GM20431 (cell line): Measurements from ENCODE around the gene KTN1.

Experiments used
- in situ Hi-C: fragments of 300-500 bp; cut with MseI, MboI; formaldehyde crosslinking; loops from one replicate; pipeline ENCODE4 v1.15.0; 2020; ENCODE audit warnings: low sequenced_read_pairs; ENCODE audit not compliant: unreplicated experiment

The KTN1 gene

DNA sequence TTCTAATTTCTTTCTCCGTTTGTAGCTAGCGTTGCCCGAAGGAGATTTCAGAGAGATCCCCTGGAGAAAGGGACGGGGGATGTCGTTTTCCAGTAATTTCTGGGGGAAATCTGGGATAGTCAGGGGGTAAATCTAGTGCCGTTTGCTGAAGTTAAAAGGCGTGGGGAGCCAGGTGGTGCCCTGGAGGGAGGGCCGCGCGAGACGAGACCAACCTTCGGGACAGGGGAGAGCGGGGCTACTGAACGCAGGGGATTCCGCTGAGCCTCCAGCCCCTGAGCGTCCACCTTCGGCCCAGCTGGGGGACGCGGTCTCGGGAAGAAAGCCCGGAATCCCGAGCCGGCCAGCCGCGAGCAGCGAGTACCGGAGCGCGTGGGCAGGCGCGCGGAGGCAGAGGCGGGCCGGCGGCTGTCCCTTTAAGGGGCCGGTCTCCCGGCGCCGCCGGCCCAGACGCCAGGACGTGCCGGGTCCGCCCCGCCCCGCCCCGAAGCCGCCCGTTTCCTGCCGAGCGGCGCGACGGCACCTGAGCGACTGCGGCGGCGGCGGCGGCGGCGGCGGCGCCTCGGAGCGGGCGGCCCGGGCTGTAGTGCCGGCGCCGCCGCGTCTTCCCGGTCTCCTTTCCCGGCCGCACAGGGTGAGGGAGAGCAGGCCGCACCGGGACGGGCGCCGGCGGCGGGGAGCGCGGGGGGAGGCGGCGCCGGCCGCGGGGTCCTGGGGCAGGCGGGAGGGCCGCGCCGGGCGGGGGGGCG is at the start of gene KTN1:
Gene KTN1, plus strand, starts transcription at position 484 of the 746 bp plus-strand sequence. CDS start 31,842 bp downstream, outside the sequence.
- in situ Hi-C loops, result no loop called here

GRCh38 chr14:55530464-55530863 is 49.5 kb upstream of the KTN1 start:
- in situ Hi-C loops, result no loop called here

- in situ Hi-C loops, result no loop called here
Measured at GRCh38 chr14:55532645-55533344, 47.2 kb upstream of the KTN1 start.

- in situ Hi-C loops, result no loop called here
Measured at GRCh38 chr14:55533960-55534359, 46.0 kb upstream of the KTN1 start.

DNA sequence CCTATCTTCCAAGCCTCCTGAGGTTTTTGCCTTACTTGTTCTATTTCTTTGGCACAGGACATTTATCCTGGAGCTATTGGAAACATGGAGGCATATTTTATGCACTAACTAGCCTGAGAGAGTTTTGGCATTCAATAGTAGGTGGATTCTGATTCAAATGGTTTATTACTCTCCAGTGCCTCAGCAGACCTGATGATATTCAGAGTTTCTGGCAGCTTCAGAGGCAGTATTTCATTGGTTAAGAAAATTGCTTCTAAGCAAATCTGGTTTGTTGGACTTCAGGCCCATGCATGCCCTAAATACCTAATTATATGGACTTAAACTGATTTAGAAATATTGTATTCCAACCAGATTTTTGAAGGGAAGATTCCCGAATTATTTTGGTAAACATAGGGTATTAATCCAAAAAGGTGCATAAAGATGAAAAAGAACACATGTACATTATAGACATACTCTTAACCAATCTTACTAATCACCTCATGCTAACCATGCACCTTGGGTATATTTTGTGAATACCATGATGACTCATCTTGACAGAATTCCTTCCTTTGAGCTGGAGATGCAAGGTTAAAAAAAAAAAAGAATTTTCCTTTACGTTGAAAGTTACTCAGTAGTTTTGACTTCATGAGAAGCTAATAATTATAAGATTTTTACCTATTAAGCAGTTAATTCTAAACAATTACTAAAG is 44.3 kb upstream of the KTN1 start:
- in situ Hi-C loops, result no loop called here

DNA sequence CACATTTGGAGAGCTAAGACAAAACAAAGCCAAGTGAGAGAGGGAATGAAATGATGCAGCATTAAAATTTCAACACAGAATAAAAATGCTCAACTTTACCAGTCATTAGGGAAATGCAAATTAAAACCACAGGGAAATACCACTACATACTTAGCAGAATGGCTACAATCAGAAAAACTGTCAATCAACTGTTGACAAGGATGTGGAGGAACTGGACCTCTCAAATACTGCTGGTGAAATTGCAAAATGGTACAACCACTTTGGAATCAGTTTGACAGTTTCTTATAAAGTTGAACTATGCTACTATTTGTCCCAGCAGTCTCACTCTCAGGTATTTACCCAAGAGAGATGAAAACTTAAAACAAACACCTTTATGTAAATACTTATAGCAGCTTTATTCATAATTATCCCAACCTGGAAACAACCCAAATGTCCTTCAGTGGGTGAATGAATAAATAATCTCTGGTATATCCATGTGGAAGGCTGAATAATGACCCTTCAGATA is 43.8 kb upstream of the KTN1 start:
- in situ Hi-C loops, result no loop called here

GRCh38 chr14:55537782-55538181 is 42.2 kb upstream of the KTN1 start:
- in situ Hi-C loops, result no loop called here

DNA sequence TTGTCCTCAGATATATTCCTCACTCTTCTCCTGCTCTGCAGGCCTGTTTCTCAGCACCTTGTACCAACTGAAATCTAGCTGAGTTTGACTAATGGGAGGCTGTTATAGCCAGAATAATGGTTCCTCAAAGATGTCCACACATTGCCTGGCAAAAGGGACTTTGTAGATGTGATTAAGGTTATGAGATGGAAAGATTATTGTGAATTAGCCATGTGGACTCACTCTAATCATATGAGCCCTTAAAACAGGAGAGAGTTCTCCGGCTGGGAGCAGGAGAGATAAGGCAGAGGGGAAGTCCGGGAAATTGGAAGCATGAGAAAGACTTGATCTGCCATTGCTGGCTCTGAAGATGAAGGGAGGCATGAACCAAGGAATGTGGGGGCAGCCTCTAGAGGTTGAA is 40.0 kb upstream of the KTN1 start:
- in situ Hi-C loops, result no loop called here

GRCh38 chr14:55540847-55541773 is 38.9 kb upstream of the KTN1 start:
- in situ Hi-C loops, result no loop called here

- in situ Hi-C loops, result no loop called here
Measured at GRCh38 chr14:55545779-55546178, 34.2 kb upstream of the KTN1 start.

DNA sequence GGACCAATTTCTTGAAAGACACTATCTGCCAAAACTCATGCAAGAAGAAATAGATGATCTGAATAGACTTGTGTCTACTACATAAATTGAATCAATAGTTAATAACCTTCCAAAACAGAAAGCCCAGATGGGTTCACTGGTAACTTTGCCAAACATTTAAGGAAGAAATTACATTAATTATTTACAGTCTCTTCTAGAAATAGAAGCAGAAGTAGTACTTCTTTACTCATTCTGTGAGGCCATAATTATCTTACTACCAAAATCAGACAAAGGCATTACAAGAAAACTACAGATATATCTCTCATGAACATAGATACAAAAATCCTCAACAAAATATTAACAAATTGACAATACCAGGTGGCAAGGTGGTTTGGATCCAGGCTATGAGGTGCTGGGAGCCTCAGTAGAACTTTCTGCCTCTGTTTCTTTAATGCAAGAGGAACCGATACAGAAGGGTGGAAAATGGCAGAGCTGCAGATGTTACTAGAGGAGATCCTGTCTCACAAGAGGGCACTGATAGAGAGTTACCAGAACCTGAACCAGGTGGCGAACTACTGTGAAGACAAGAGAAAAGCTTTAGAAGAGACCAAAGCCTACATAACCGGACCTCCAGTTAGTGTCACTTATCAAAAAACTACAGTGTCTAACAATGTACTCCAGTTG is 33.7 kb upstream of the KTN1 start:
- in situ Hi-C loops, result no loop called here

DNA sequence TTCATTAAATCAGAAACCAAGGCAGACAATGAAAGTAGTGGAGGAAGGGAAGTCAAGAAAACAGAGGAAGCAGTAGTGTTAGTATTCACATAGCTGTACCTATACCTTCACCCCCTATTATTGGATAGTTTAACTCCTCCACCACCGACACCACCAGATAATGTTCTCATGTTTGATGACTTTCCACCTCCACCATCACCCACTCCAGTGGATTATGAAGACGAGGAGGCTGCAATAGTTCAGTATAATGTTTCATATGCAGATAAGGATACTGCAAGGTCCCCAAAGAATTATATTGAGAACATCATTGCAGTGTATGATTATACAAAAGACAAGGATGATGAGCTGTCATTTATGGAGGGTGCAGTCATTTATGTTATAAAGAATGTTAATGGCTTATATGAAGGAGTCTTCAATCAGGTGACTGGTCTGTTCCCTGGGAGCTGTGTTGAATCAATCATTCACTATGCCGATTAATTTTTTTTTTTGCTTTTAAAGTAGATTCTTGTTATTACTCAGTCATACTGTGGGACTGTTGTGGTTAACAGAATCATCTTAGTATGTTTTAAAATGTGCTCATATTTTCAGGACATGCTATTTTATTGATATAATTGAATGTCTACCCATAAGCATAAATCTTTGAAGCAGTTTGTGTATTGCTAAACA is 32.2 kb upstream of the KTN1 start:
- in situ Hi-C loops, result no loop called here

DNA sequence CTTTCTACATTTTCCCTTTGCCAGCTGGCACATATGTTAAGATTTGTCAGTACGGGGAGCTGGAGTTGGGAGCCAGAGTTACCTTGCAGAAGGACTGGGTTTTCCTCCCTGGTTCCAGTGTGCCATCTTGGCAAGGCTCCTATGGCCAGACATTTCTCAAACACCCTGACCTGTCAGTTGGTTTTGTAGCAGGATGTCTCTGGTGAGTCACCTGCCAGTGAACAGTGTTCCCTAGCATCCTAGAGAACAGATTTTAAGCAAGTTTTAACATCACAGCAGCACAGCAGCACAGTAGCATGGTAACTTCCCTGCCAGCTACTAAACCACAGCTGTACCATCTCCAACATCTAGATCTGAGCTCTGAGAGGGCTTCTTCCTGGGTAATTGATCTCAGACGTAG is 26.2 kb upstream of the KTN1 start:
- in situ Hi-C loops, result no loop called here

GRCh38 chr14:55556929-55557623 is 22.9 kb upstream of the KTN1 start:
- in situ Hi-C loops, result no loop called here

GRCh38 chr14:55562135-55562534 is 17.9 kb upstream of the KTN1 start:
- in situ Hi-C loops, result no loop called here

DNA sequence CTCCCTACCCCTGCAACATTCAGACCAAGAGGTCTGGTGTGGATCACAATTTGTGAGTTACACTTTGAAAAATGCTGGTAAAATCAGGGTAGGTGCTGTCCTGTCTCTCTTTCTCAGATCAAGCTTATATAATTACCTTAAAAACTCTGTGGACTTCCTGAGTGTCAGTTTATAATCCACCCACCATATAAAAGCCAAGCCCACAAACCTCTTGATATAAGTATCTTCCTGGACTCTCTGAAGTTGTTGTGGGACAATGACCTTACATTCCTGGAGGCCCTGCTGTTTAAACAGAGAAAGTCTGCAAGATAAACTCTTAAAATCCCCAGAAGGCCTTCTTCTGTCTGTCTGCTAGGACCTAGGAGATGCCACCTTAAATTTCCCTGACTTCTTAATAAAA is 11.4 kb upstream of the KTN1 start:
- in situ Hi-C loops, result no loop called here

DNA sequence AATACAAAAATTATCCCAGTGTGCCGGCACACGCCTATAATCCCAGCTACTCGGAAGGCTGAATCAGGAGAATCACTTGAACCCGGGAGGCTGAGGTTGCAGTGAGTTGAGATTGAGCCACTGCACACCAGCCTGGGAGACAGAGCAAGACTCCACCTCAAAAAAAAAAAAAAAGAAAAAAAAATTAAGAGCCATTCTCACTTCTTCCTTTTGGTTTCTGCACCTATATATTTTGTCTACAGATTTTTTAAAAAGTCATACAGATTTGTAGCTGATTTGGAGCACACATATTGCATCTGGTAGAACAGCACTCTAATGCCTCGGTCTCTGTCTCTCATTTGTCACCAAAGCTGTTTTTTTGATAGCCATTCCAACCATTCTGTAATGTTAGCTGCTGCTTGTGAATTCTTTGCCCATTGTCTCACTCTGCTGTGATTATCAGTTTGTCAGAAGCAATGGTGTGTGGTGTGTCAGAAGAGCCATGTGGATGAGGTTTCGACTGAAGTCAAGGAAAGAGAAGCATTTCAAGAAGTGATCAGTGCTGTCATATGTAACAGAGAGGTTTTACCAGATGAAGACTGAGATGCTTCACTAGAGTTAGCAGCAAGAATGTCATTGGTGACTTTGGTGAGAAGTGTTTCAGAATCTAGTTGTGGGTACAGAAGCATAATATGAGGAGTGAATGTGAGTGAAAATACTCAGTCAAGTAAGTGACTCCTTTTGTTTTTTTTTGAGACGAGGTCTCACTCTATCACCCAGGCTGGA is 8.7 kb upstream of the KTN1 start:
- in situ Hi-C loops, result no loop called here

DNA sequence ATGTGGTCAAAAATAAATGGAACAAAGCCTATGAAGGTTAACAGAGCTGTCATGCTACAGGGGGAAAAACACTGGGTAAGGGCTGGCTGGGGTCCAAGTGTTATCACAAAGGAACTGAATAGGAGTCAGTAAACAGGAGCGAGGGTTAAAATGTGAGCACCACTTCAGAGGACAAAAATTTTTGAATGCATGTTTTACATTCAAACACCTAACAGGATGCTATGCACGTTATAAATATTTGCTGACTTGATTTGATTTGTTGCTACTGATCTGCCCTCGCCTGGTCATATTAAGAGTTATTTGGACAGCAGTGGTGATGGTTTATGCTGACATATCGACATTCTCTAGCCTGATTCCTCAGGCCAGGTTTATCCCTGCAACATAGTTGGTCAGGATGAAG is 7.4 kb upstream of the KTN1 start:
- in situ Hi-C loops, result no loop called here
